Spleen (tissue), 11 donors: ENCODE measurements around the gene PDZD2. TPM values are rescaled to one million over a fixed set of nuclear protein-coding genes. Genes with fewer than 3 reads are reported as not detected.
"Not testable (repeated sequence)": the region's sequence is repeated elsewhere in the genome, so short reads cannot be mapped to it uniquely, and the experiment has no call there.

Experiments used
- DNase-seq: peaks from one replicate; pipeline ENCODE4 v3.0.0-alpha.2; 2020
- H3K27ac ChIP-seq, 8 donors: fragments of 200-600 bp; sonication (generic) in 7 of 8; 1 replicate in 4 of 8; 2 replicates in 4 of 8; pipeline versions ENCODE4 v1.5.0 to v1.8.0; 2016 to 2021; ENCODE audit warnings: inconsistent platforms in 4 of 8, mild to moderate bottlenecking in 4 of 8, moderate library complexity in 1 of 8
- H3K27me3 ChIP-seq, 7 donors: fragments of 200-600 bp; sonication (generic) in 6 of 7; replicated peaks in 1 of 7; 1 replicate in 4 of 7; 2 replicates in 3 of 7; pipeline versions ENCODE4 v1.5.0 to v1.8.0; 2016 to 2021; ENCODE audit warnings: inconsistent platforms in 3 of 7, mild to moderate bottlenecking in 1 of 7
- H3K36me3 ChIP-seq, 6 donors: fragments of 200-600 bp; sonication (generic) in 5 of 6; 1 replicate in 4 of 6; 2 replicates in 2 of 6; pipeline versions ENCODE4 v1.5.0 to v1.8.0; 2016 to 2021; ENCODE audit warnings: inconsistent platforms in 2 of 6
- H3K4me1 ChIP-seq, 6 donors: fragments of 200-600 bp; sonication (generic) in 5 of 6; 1 replicate in 3 of 6; 2 replicates in 3 of 6; pipeline versions ENCODE4 v1.5.0 to v1.8.0; 2016 to 2021; ENCODE audit warnings: inconsistent platforms in 3 of 6
- H3K4me3 ChIP-seq, 8 donors: fragments of 200-600 bp; sonication (generic) in 7 of 8; 1 replicate in 4 of 8; 2 replicates in 4 of 8; pipeline versions ENCODE4 v1.5.0 to v1.8.0; 2016 to 2021; ENCODE audit warnings: inconsistent platforms in 4 of 8, mild to moderate bottlenecking in 4 of 8, moderate library complexity in 2 of 8
- H3K9me3 ChIP-seq, 8 donors: fragments of 200-600 bp; sonication (generic) in 7 of 8; 1 replicate in 4 of 8; 2 replicates in 4 of 8; pipeline versions ENCODE4 v1.5.0 to v1.8.0; 2016 to 2021; ENCODE audit warnings: inconsistent platforms in 4 of 8
- CTCF ChIP-seq, 11 experiments: fragments of 200-600 bp in 7 of 11; fragments of 450-650 bp in 4 of 11; sonication (generic) in 4 of 11; IDR thresholded peaks in 8 of 11; conservative IDR thresholded peaks in 3 of 11; 1 replicate in 7 of 11; 2 replicates in 4 of 11; pipeline versions ENCODE4 v1.4.0 to v1.8.0; 2016 to 2021; ENCODE audit warnings: antibody characterized with exemption in 11 of 11, inconsistent platforms in 4 of 11, mild to moderate bottlenecking in 1 of 11
- POLR2A ChIP-seq, 3 donors: fragments of 450-650 bp; IDR thresholded peaks; one replicate each; pipeline ENCODE4 v1.5.1; 2017; ENCODE audit warnings: antibody characterized with exemption in 3 of 3, mild to moderate bottlenecking in 1 of 3
- POLR2AphosphoS5 ChIP-seq, 3 donors: sonication (generic); formaldehyde crosslinking; IDR thresholded peaks; one replicate each; pipeline ENCODE4 v1.5.1; 2017; ENCODE audit warnings: antibody characterized with exemption in 3 of 3
- WGBS, 5 donors: extraction: QIAGEN DNeasy Blood & Tissue Kit in 3 of 5; methylation state at CpG; one replicate each; pipeline versions ENCODE4 v1.1.5 to v1.1.7; 2013 to 2018; 5-methylcytosine and 5-hydroxymethylcytosine counted together
- intact Hi-C: fragments of 100-400 bp; cut with DNase I; formaldehyde crosslinking; loops from one replicate; pipeline ENCODE4 v1.15.0; 2023; ENCODE audit warnings: low total_unique reads
- polyA plus RNA-seq, 3 donors: library from polyadenylated mRNA; stranded (reverse); fragments of 200-250 nt; gene quantifications; one replicate each; pipeline ENCODE4 v1.2.1, GENCODE V29; 2013
- total RNA-seq, 7 donors: library from RNA; depleted of rRNA in 3 of 7; stranded (reverse); fragments of >200 nt in 3 of 7; fragmentation: NEBNext Ultra II Directional in 4 of 7; extraction: Animal tissue kit (Norgen Biotek cat#: 25700) in 4 of 7; gene quantifications; one replicate each; pipeline versions ENCODE4 v1.1.0 to v1.2.1, GENCODE V29; 2016 to 2021
- donor health status: healthy with polysubstance abuse.
- donor health status: DM: no; HTN: no; CAD: no; lungs with moderate emphysema.
- donor health status: DM: no; HTN: no; CAD: no.
- donor health status: Bipolar disorder and iron deficiency.
- donor health status: healthy.
- donor health status: DM: no; HTN: no; CAD: no.
- donor health status: DM: yes; HTN: yes; CAD: no.

PDZD2 gene
- total and polyA plus RNA-seq, 10 donors = 0.09 to 4.7 (median 2.4) TPM

GRCh38 chr5:31725996-31726395, 87.1 kb downstream of the PDZD2 start:
- TF ChIP-seq CTCF (IDR thresholded peaks at IDR 0.05 in 8 of 11, conservative IDR thresholded peaks at IDR 0.05 in 3 of 11) (no peak), POLR2A (IDR thresholded peaks at IDR 0.05) (no peak), POLR2AphosphoS5 (IDR thresholded peaks at IDR 0.05) (no peak)
- H3K27ac ChIP-seq = no peak overlapping the region
- H3K4me1 ChIP-seq = no peaks in the 10 kb centered on the region
- DNase-seq = no peak
- H3K27me3 ChIP-seq = no peaks in the 10 kb centered on the region
- no peaks in the 10 kb centered on the region for H3K36me3 ChIP-seq
- WGBS, 5 donors = 93 to 97% (median 96%) methylated on average over 10 of the region's 10 CpGs
- no peaks in the 10 kb centered on the region for H3K9me3 ChIP-seq
- no peak overlapping the region for H3K4me3 ChIP-seq
- intact Hi-C loops = no loop called here

GRCh38 chr5:31726952-31727351, 88.0 kb downstream of the PDZD2 start:
- Histone ChIP-seq H3K4me1 (no peaks in the 10 kb centered on the region), H3K4me3 (no peak overlapping the region), H3K27ac (no peak overlapping the region), H3K27me3 (no peaks in the 10 kb centered on the region), H3K9me3 (no peaks in the 10 kb centered on the region), H3K36me3 (no peaks in the 10 kb centered on the region)
- no peak for DNase-seq
- no peak for TF ChIP-seq POLR2A (IDR thresholded peaks at IDR 0.05)
- TF ChIP-seq CTCF (IDR thresholded peaks at IDR 0.05 in 8 of 11, conservative IDR thresholded peaks at IDR 0.05 in 3 of 11) = no peak
- TF ChIP-seq POLR2AphosphoS5 (IDR thresholded peaks at IDR 0.05) = no peak
- WGBS, 5 donors = 82 to 93% (median 89%) methylated on average over 7 of the region's 7 CpGs
- intact Hi-C loops = no loop called here

GRCh38 chr5:31728039-31728438, 89.1 kb downstream of the PDZD2 start:
- WGBS, 5 donors = 79 to 89% (median 85%) methylated on average over 3 of the region's 3 CpGs
- DNase-seq = no peak
- no peak for TF ChIP-seq POLR2A (IDR thresholded peaks at IDR 0.05)
- no peak for TF ChIP-seq CTCF (IDR thresholded peaks at IDR 0.05 in 8 of 11, conservative IDR thresholded peaks at IDR 0.05 in 3 of 11)
- TF ChIP-seq POLR2AphosphoS5 (IDR thresholded peaks at IDR 0.05) = no peak
- no peaks in the 10 kb centered on the region for H3K27me3 ChIP-seq
- no peaks in the 10 kb centered on the region for H3K4me1 ChIP-seq
- no peaks in the 10 kb centered on the region for H3K9me3 ChIP-seq
- H3K36me3 ChIP-seq = no peaks in the 10 kb centered on the region
- H3K4me3 ChIP-seq = no peak overlapping the region
- intact Hi-C loops = no loop called here
- no peak overlapping the region for H3K27ac ChIP-seq

- DNase-seq, H3K9me3 ChIP-seq, H3K4me3 ChIP-seq, intact Hi-C loops, H3K4me1 ChIP-seq, H3K36me3 ChIP-seq, H3K27ac ChIP-seq, H3K27me3 ChIP-seq: not testable (repeated sequence)
- 95 to 99% (median 96%) methylated on average over 10 of the region's 10 CpGs for whole genome bisulfite sequencing, 5 donors
These were observed 89.9 kb downstream of the PDZD2 start for GRCh38 chr5:31728806-31729205.

- H3K27me3 ChIP-seq = no peaks in the 10 kb centered on the region
- DNase-seq = no peak
- H3K27ac ChIP-seq = no peak overlapping the region
- intact Hi-C loops = no loop called here
- H3K4me3 ChIP-seq = no peak overlapping the region
- 79 to 96% (median 91%) methylated on average over 3 of the region's 3 CpGs for WGBS, 5 donors
- no peaks in the 10 kb centered on the region for H3K36me3 ChIP-seq
- no peaks in the 10 kb centered on the region for H3K4me1 ChIP-seq
- H3K9me3 ChIP-seq = no peaks in the 10 kb centered on the region
- TF ChIP-seq POLR2AphosphoS5 (IDR thresholded peaks at IDR 0.05) (no peak), CTCF (IDR thresholded peaks at IDR 0.05 in 8 of 11, conservative IDR thresholded peaks at IDR 0.05 in 3 of 11) (no peak), POLR2A (IDR thresholded peaks at IDR 0.05) (no peak)
These were observed 91.2 kb downstream of the PDZD2 start for GRCh38 chr5:31730139-31730538.
